ENCODE results near the gene SFXN3.

Gene SFXN3

GRCh38 chr10:101031128-101031795, at the start of gene SFXN3, which contains the start of gene PDZD7:
TSS of gene SFXN3 (plus strand) at chr10:101031234. CDS start at chr10:101034695, 3,461 bp downstream.
TSS of gene PDZD7 (minus strand) at chr10:101031129. CDS start at chr10:101030219, 910 bp downstream.
- DNase-seq: peak; percentile 92

GRCh38 chr10:100982916-100983830, 47.9 kb upstream of the SFXN3 start:
- peak; percentile 30 for DNase-seq

- DNase-seq: no peak
Measured at GRCh38 chr10:100983868-100984671, 47.0 kb upstream of the SFXN3 start.

- no peak for DNase-seq
Measured at GRCh38 chr10:100984672-100985177, 46.3 kb upstream of the SFXN3 start.

GRCh38 chr10:100985336-100985735, 45.7 kb upstream of the SFXN3 start:
- DNase-seq: no peak

- no peak for DNase-seq
Measured at GRCh38 chr10:100986623-100986951, 44.4 kb upstream of the SFXN3 start.

- peak; percentile 85 for DNase-seq
Measured at GRCh38 chr10:100986952-100987684, 43.9 kb upstream of the SFXN3 start, which contains the start of the genes MRPL43 and TWNK. TSS of gene MRPL43 (minus strand) at chr10:100987497. CDS start at chr10:100987443, 54 bp downstream. TSS of gene TWNK (plus strand) at chr10:100987543. CDS start at chr10:100988211, 668 bp downstream.

GRCh38 chr10:100987685-100988049, 43.4 kb upstream of the SFXN3 start:
- no peak for DNase-seq

GRCh38 chr10:100988166-100988565, 42.9 kb upstream of the SFXN3 start:
- no peak for DNase-seq

- DNase-seq: no peak
Measured at GRCh38 chr10:100989088-100989487, 41.9 kb upstream of the SFXN3 start.

GRCh38 chr10:100993986-100994708, 36.9 kb upstream of the SFXN3 start:
- DNase-seq: peak; percentile 53

- peak; percentile 88 for DNase-seq
Measured at GRCh38 chr10:100995181-100995580, 35.9 kb upstream of the SFXN3 start.

GRCh38 chr10:100996678-100997359, 34.2 kb upstream of the SFXN3 start:
- DNase-seq: peak; percentile 70

GRCh38 chr10:100997360-100998182, 33.5 kb upstream of the SFXN3 start:
- DNase-seq: peak; percentile 84

- peak; percentile 94 for DNase-seq
Measured at GRCh38 chr10:100998183-100998990, 32.6 kb upstream of the SFXN3 start.

- DNase-seq: peak; percentile 72
Measured at GRCh38 chr10:100998991-100999741, 31.9 kb upstream of the SFXN3 start.

- DNase-seq: no peak
Measured at GRCh38 chr10:100999742-101000126, 31.3 kb upstream of the SFXN3 start, which contains the start of gene LZTS2. TSS of gene LZTS2 (plus strand) at chr10:100999808. CDS start at chr10:101002539, 2,731 bp downstream.
